Keratinocyte (primary cell): ENCODE results near the gene NID2. TPM values are rescaled to one million over a fixed set of nuclear protein-coding genes. Genes with fewer than 3 reads are reported as not detected.

ENCODE experiments used
- DNase-seq: peaks from one replicate; pipeline ENCODE4 v3.0.0-alpha.2; 2011; ENCODE audit warnings: low read depth, missing footprints, low spot score
- FAIRE-seq: peaks from 2 replicates; lab custom pipeline; 2011; peaks lifted over from hg19 to GRCh38; lab: Jason Lieb, UNC
- H2AFZ ChIP-seq: 2 replicates; pipeline ENCODE4 v1.6.0; 2012; ENCODE audit warnings: low read length, control low read depth, inconsistent platforms; ENCODE audit not compliant: control insufficient read depth
- H3K27ac ChIP-seq: 2 replicates; pipeline ENCODE4 v1.5.1; 2011; ENCODE audit warnings: low read length; ENCODE audit not compliant: control insufficient read depth, insufficient read depth
- H3K27me3 ChIP-seq: 3 replicates; pipeline ENCODE4 v1.6.0; 2011; ENCODE audit warnings: low read length; ENCODE audit not compliant: control insufficient read depth, insufficient read depth; ENCODE audit errors: extremely low read depth
- H3K36me3 ChIP-seq, 2 experiments: 2 replicates in 1 of 2; 3 replicates in 1 of 2; pipeline ENCODE4 v1.5.1; 2011; ENCODE audit warnings: low read length in 2 of 2, mild to moderate bottlenecking in 1 of 2; ENCODE audit not compliant: control insufficient read depth in 2 of 2, insufficient read depth in 2 of 2; ENCODE audit errors: extremely low read depth in 1 of 2
- H3K4me1 ChIP-seq: 3 replicates; pipeline ENCODE4 v1.5.1; 2011; ENCODE audit warnings: low read length; ENCODE audit not compliant: control insufficient read depth, insufficient read depth; ENCODE audit errors: extremely low read depth
- H3K4me2 ChIP-seq: 3 replicates; pipeline ENCODE4 v1.6.0; 2011; ENCODE audit warnings: low read depth, low read length; ENCODE audit not compliant: control insufficient read depth, insufficient read depth; ENCODE audit errors: extremely low read depth
- H3K4me3 ChIP-seq, 3 experiments: fragments of 200-600 bp in 1 of 3; sonication (generic) in 1 of 3; 2 replicates in 2 of 3; 3 replicates in 1 of 3; pipeline ENCODE4 v1.5.1; 2011 to 2016; ENCODE audit warnings: low read length in 3 of 3, mild to moderate bottlenecking in 3 of 3, control low read depth in 2 of 3, inconsistent platforms in 1 of 3, low read depth in 1 of 3, mixed read lengths in 1 of 3, mixed run types in 1 of 3, moderate library complexity in 1 of 3; ENCODE audit not compliant: control insufficient read depth in 2 of 3, insufficient read depth in 2 of 3; ENCODE audit errors: extremely low read depth in 1 of 3
- H3K79me2 ChIP-seq: 2 replicates; pipeline ENCODE4 v1.6.0; 2012; ENCODE audit warnings: low read length; ENCODE audit not compliant: control insufficient read depth, insufficient read depth
- H3K9ac ChIP-seq: 3 replicates; pipeline ENCODE4 v1.6.0; 2011; ENCODE audit warnings: low read length; ENCODE audit not compliant: control insufficient read depth, insufficient read depth; ENCODE audit errors: extremely low read depth
- H3K9me1 ChIP-seq: 3 replicates; pipeline ENCODE4 v1.6.0; 2011; ENCODE audit warnings: low read length; ENCODE audit not compliant: control insufficient read depth, insufficient read depth; ENCODE audit errors: extremely low read depth
- H3K9me3 ChIP-seq: 2 replicates; pipeline ENCODE4 v1.5.1; 2012; ENCODE audit warnings: low read depth, low read length; ENCODE audit not compliant: control insufficient read depth
- H4K20me1 ChIP-seq: 3 replicates; pipeline ENCODE4 v1.6.0; 2011; ENCODE audit warnings: low read length; ENCODE audit not compliant: control insufficient read depth, insufficient read depth; ENCODE audit errors: extremely low read depth
- CTCF ChIP-seq, 3 experiments: IDR thresholded peaks in 1 of 3; conservative IDR thresholded peaks in 1 of 3; optimal IDR thresholded peaks in 1 of 3; 2 replicates in 2 of 3; 3 replicates in 1 of 3; pipeline versions ENCODE3 to v1.5.1; 2011; ENCODE audit warnings: low read length in 3 of 3, mild to moderate bottlenecking in 3 of 3, moderate library complexity in 2 of 3, control low read depth in 1 of 3, inconsistent platforms in 1 of 3; ENCODE audit not compliant: insufficient read depth in 2 of 3; ENCODE audit errors: extremely low read depth in 1 of 3
- EZH2 ChIP-seq: IDR thresholded peaks from one replicate; pipeline ENCODE4 v1.6.1; 2012; ENCODE audit warnings: inconsistent platforms, mild to moderate bottlenecking, low read length, moderate library complexity
- dilution Hi-C: fragments of 300-500 bp; cut with MboI; formaldehyde crosslinking; loops from one replicate; pipeline ENCODE4 v1.7.0; 2020; ENCODE audit warnings: low sequenced_read_pairs; ENCODE audit not compliant: extremely low pct_ligation_motif_present
- polyA plus RNA-seq, 5 experiments: library from polyadenylated mRNA; depleted of rRNA in 3 of 5; stranded (reverse) in 3 of 5; stranded (forward) in 1 of 5; unstranded in 1 of 5; fragments of >200 nt; gene quantifications; 1 replicate in 1 of 5; 2 replicates in 3 of 5; 3 replicates in 1 of 5; pipeline versions ENCODE4 v1.2.1 to v1.2.3, GENCODE V29; 2011 to 2012; ENCODE audit warnings: missing spikeins in 2 of 5, low read depth in 1 of 5, low replicate concordance in 1 of 5

Gene NID2
- polyA plus RNA-seq, 1 donor (not counting 4 experiments of a cell fraction or from before 2014, with no cell fraction given) = 1.7 TPM

- FAIRE-seq (peak; percentile 36), DNase-seq (no peak)
- Histone ChIP-seq H2AFZ (no peak overlapping the region), H3K9me3 (no peaks in the 10 kb centered on the region), H4K20me1 (no peaks in the 10 kb centered on the region), H3K9ac (no peak overlapping the region), H3K27ac (no peak overlapping the region), H3K4me1 (peaks cover 45% of the 10 kb centered on the region), H3K4me3 (no peak overlapping the region), H3K27me3 (no peaks in the 10 kb centered on the region), H3K9me1 (no peaks in the 10 kb centered on the region), H3K79me2 (no peaks in the 10 kb centered on the region), H3K4me2 (peak overlapping the region; percentile 6), H3K36me3 (no peaks in the 10 kb centered on the region)
- TF ChIP-seq EZH2 (no peak), CTCF (optimal IDR thresholded peaks at IDR 0.05 in 1 of 3, IDR thresholded peaks at IDR 0.05 in 1 of 3, conservative IDR thresholded peaks at IDR 0.05 in 1 of 3; ENCODE audit: extremely low read depth in 1 of 3, insufficient read depth in 2 of 3, low read length in 3 of 3) (no peak)
- dilution Hi-C loops = no loop called here
Observed at GRCh38 chr14:52078095-52078531, 9.3 kb upstream of the NID2 start.

DNA sequence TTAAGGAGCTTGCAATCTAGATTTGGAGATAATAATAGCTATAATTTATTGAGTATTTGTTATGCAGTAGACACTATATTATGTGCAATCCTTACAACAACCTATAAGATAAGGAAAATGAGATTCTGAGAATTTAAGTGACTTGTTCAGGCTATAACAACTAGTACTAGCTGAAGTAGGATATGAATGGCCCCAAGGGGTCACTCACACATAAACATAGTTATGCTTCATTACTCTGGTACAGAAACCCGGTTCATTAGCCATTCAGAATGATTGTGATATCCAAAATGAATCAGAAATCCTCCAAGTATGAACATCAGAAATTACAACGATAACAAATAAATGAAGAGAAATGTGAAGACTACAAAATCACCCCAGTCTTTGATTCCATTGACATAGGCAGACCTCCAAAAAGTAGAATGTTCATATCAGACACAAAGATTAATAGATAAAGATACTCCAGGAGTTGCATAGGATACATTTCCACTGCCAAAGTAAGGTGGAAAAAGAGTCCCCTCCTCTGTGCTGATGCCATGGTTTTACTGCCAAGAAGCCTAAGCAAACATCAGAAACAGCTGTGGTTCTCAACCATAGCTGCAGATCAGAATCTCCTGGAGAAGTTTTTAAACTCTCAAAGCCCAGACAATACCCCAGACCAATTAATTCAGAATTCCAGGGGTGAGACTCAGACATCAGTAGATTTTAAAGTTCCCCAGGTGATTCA, 8.6 kb upstream of the NID2 start:
- no peak for DNase-seq
- Histone ChIP-seq H3K4me1 (peaks cover 45% of the 10 kb centered on the region), H3K9me1 (no peaks in the 10 kb centered on the region), H3K27me3 (no peaks in the 10 kb centered on the region), H3K27ac (no peak overlapping the region), H3K36me3 (no peaks in the 10 kb centered on the region), H3K79me2 (no peaks in the 10 kb centered on the region), H3K4me2 (no peak overlapping the region), H3K9ac (no peak overlapping the region), H3K9me3 (no peaks in the 10 kb centered on the region), H2AFZ (no peak overlapping the region), H3K4me3 (no peak overlapping the region), H4K20me1 (no peaks in the 10 kb centered on the region)
- FAIRE-seq = no peak
- TF ChIP-seq CTCF (optimal IDR thresholded peaks at IDR 0.05 in 1 of 3, IDR thresholded peaks at IDR 0.05 in 1 of 3, conservative IDR thresholded peaks at IDR 0.05 in 1 of 3; ENCODE audit: extremely low read depth in 1 of 3, insufficient read depth in 2 of 3, low read length in 3 of 3) (no peak), EZH2 (no peak)
- dilution Hi-C loops = no loop called here
